H9 (cell line): ENCODE measurements around the gene HIPK2. TPM values are rescaled to one million over a fixed set of nuclear protein-coding genes. Genes with fewer than 3 reads are reported as not detected.

ENCODE experiments used
- DNase-seq: peaks from one replicate; pipeline ENCODE4 v3.0.0-alpha.2; 2017
- H2AFZ ChIP-seq: one replicate; pipeline ENCODE4 v1.6.1; 2013; ENCODE audit warnings: mild to moderate bottlenecking, low read length, control low read depth, moderate library complexity
- H2AK5ac ChIP-seq: 2 replicates; pipeline ENCODE4 v1.6.1; 2013; ENCODE audit warnings: low read length, control low read depth, mixed read lengths; ENCODE audit not compliant: insufficient read length
- H2BK120ac ChIP-seq: one replicate; pipeline ENCODE4 v1.6.1; 2013; ENCODE audit warnings: low read depth, mild to moderate bottlenecking, low read length, control low read depth, inconsistent platforms; ENCODE audit not compliant: poor library complexity, severe bottlenecking
- H2BK12ac ChIP-seq: 2 replicates; pipeline ENCODE4 v1.6.1; 2013; ENCODE audit warnings: low read length, control low read depth, mixed read lengths, low read depth; ENCODE audit not compliant: insufficient read length
- H2BK15ac ChIP-seq: 2 replicates; pipeline ENCODE4 v1.6.1; 2013; ENCODE audit warnings: low read depth, low read length, control low read depth
- H2BK20ac ChIP-seq: one replicate; pipeline ENCODE4 v1.6.1; 2013; ENCODE audit warnings: low read depth, mild to moderate bottlenecking, low read length, control low read depth, inconsistent platforms; ENCODE audit not compliant: poor library complexity, severe bottlenecking
- H2BK5ac ChIP-seq: 2 replicates; pipeline ENCODE4 v1.6.1; 2013; ENCODE audit warnings: low read length, control low read depth, mixed read lengths; ENCODE audit not compliant: insufficient read length
- H3K14ac ChIP-seq: 2 replicates; pipeline ENCODE4 v1.6.1; 2013; ENCODE audit warnings: low read length, control low read depth; ENCODE audit not compliant: insufficient read depth
- H3K18ac ChIP-seq: 2 replicates; pipeline ENCODE4 v1.6.1; 2013; ENCODE audit warnings: low read depth, mild to moderate bottlenecking, mixed read lengths, low read length, control low read depth; ENCODE audit not compliant: insufficient read length
- H3K23ac ChIP-seq: 2 replicates; pipeline ENCODE4 v1.6.1; 2013; ENCODE audit warnings: low read length, control low read depth, mixed read lengths, low read depth; ENCODE audit not compliant: insufficient read length
- H3K23me2 ChIP-seq: 2 replicates; pipeline ENCODE4 v1.6.1; 2013; ENCODE audit warnings: low read depth, mild to moderate bottlenecking, mixed read lengths, low read length, control low read depth; ENCODE audit not compliant: insufficient read length, poor library complexity, severe bottlenecking
- H3K27ac ChIP-seq: 2 replicates; pipeline ENCODE4 v1.5.1; 2013; ENCODE audit warnings: low read length, control low read depth, mixed read lengths, low read depth; ENCODE audit not compliant: insufficient read length
- H3K27me3 ChIP-seq: 2 replicates; pipeline ENCODE4 v1.6.1; 2013; ENCODE audit warnings: low read length, control low read depth, inconsistent platforms; ENCODE audit not compliant: insufficient read depth
- H3K4ac ChIP-seq: 2 replicates; pipeline ENCODE4 v1.6.1; 2013; ENCODE audit warnings: low read depth, mild to moderate bottlenecking, control low read depth, inconsistent platforms, low read length, moderate library complexity
- H3K4me1 ChIP-seq: 2 replicates; pipeline ENCODE4 v1.6.1; 2013; ENCODE audit warnings: low read length, control low read depth, inconsistent platforms; ENCODE audit not compliant: insufficient read depth
- H3K4me2 ChIP-seq: 2 replicates; pipeline ENCODE4 v1.6.1; 2013; ENCODE audit warnings: low read length, control low read depth, mixed read lengths; ENCODE audit not compliant: insufficient read length, insufficient read depth
- H3K56ac ChIP-seq: 2 replicates; pipeline ENCODE4 v1.6.1; 2013; ENCODE audit warnings: low read depth, mild to moderate bottlenecking, mixed read lengths, low read length, control low read depth; ENCODE audit not compliant: insufficient read length
- H3K79me1 ChIP-seq: 2 replicates; pipeline ENCODE4 v1.6.1; 2013; ENCODE audit warnings: low read depth, mild to moderate bottlenecking, moderate library complexity, low read length, control low read depth, inconsistent platforms; ENCODE audit not compliant: insufficient read depth, poor library complexity, severe bottlenecking
- H3K79me2 ChIP-seq: 2 replicates; pipeline ENCODE4 v1.6.1; 2013; ENCODE audit warnings: low read length, control low read depth, inconsistent platforms; ENCODE audit not compliant: insufficient read depth
- H3K9ac ChIP-seq: 2 replicates; pipeline ENCODE4 v1.6.1; 2013; ENCODE audit warnings: low read length, control low read depth, mixed read lengths; ENCODE audit not compliant: insufficient read length; ENCODE audit errors: extremely low read depth
- H3K9me3 ChIP-seq: one replicate; pipeline ENCODE4 v1.6.1; 2013; ENCODE audit warnings: low read depth, low read length, inconsistent platforms; ENCODE audit not compliant: control insufficient read depth
- H3T11ph ChIP-seq: one replicate; pipeline ENCODE4 v1.6.1; 2013; ENCODE audit warnings: mild to moderate bottlenecking, low read length, control low read depth, inconsistent platforms
- H4K20me1 ChIP-seq: one replicate; pipeline ENCODE4 v1.6.1; 2013; ENCODE audit not compliant: control insufficient read depth, insufficient read length, insufficient read depth
- H4K5ac ChIP-seq: 2 replicates; pipeline ENCODE4 v1.6.1; 2013; ENCODE audit warnings: low read depth, mild to moderate bottlenecking, mixed read lengths, low read length, control low read depth; ENCODE audit not compliant: insufficient read length
- H4K8ac ChIP-seq: replicated peaks from 2 replicates; pipeline ENCODE4 v1.6.1; 2013; ENCODE audit warnings: low read length, control low read depth, mixed read lengths, low read depth; ENCODE audit not compliant: insufficient read length
- H4K91ac ChIP-seq: 2 replicates; pipeline ENCODE4 v1.6.1; 2013; ENCODE audit warnings: low read depth, mild to moderate bottlenecking, moderate library complexity, mixed read lengths, low read length, control low read depth; ENCODE audit not compliant: insufficient read length
- H3K27ac Mint-ChIP-seq, 3 experiments: 2 replicates in 2 of 3; 3 replicates in 1 of 3; pipeline ENCODE4 v1.8.0; 2020 to 2021; ENCODE audit warnings: mixed read lengths in 3 of 3, mild to moderate bottlenecking in 1 of 3, moderate library complexity in 1 of 3
- H3K27me3 Mint-ChIP-seq: 2 replicates; pipeline ENCODE4 v1.8.0; 2021; ENCODE audit warnings: low read depth, mild to moderate bottlenecking, moderate library complexity, mixed read lengths
- H3K36me3 Mint-ChIP-seq, 3 experiments: 2 replicates in 2 of 3; 3 replicates in 1 of 3; pipeline ENCODE4 v1.8.0; 2020 to 2021; ENCODE audit warnings: low read depth in 3 of 3, mixed read lengths in 3 of 3; ENCODE audit not compliant: insufficient read depth in 1 of 3
- H3K4me1 Mint-ChIP-seq, 2 experiments: 2 replicates each; pipeline ENCODE4 v1.8.0; 2020; ENCODE audit warnings: mixed read lengths in 2 of 2
- H3K4me3 Mint-ChIP-seq, 2 experiments: 2 replicates in 1 of 2; 3 replicates in 1 of 2; pipeline ENCODE4 v1.8.0; 2020 to 2021; ENCODE audit warnings: mild to moderate bottlenecking in 2 of 2, mixed read lengths in 2 of 2, moderate library complexity in 1 of 2
- H3K9me3 Mint-ChIP-seq, 2 experiments: 2 replicates in 1 of 2; 3 replicates in 1 of 2; pipeline ENCODE4 v1.8.0; 2020; ENCODE audit warnings: mild to moderate bottlenecking in 2 of 2, mixed read lengths in 2 of 2, moderate library complexity in 1 of 2
- WGBS: extraction: QIAGEN DNeasy Blood & Tissue Kit; methylation state at CpG from one replicate; pipeline ENCODE4 v1.1.7; 2013; ENCODE audit warnings: missing lambda C conversion rate, low lambda C conversion rate, mixed read lengths; ENCODE audit not compliant: insufficient read length; ENCODE audit errors: extremely low coverage; 5-methylcytosine and 5-hydroxymethylcytosine counted together
- total RNA-seq: library from RNA; stranded (reverse); gene quantifications from 2 replicates; pipeline ENCODE4 v1.2.1, GENCODE V29; 2021
- TF ChIP-seq, protein P1 (sequence below): fragments of 200-600 bp; sonication (generic); conservative IDR thresholded peaks from 3 replicates; pipeline ENCODE4 v1.8.0; 2021; ENCODE audit warnings: antibody characterized with exemption, mild to moderate bottlenecking

The HIPK2 gene
- total RNA-seq, 1 experiment from 2014 or later, result 21.9 TPM

DNA sequence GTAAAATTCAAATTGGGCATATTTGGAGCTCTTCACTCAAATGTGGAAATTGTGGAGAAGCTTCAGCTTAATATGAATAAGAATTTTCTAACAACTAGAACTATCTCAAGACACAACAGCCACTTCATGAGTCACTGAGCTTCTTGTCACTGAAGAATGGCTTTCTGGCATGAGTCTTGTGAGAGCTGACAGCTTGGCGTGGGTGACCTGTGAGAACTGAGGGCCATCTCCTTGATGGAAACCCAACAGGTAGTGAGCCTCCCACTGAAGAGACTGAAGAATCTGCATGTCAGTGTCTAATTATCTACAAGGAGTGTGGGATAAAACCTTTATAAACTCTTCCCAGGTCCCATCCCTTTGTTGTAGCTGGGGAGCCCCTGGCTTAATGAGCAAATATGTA, 188.3 kb downstream of the HIPK2 start:
- Histone ChIP-seq H2BK120ac (no peak overlapping the region), H3K27ac (no peak overlapping the region), H2BK15ac (no peak overlapping the region), H3K4me2 (no peak overlapping the region), H2BK5ac (no peak overlapping the region), H4K8ac (no peak overlapping the region), H3K23me2 (no peaks in the 10 kb centered on the region), H2BK20ac (no peak overlapping the region), H2AK5ac (no peak overlapping the region), H3K18ac (no peak overlapping the region), H3K56ac (no peak overlapping the region), H3K9me3 (no peaks in the 10 kb centered on the region), H3K14ac (no peak overlapping the region), H4K5ac (no peak overlapping the region), H3K79me2 (no peaks in the 10 kb centered on the region), H2AFZ (no peak overlapping the region), H3K4ac (no peak overlapping the region), H3K79me1 (no peaks in the 10 kb centered on the region), H3K4me1 (no peaks in the 10 kb centered on the region), H3K9ac (no peak overlapping the region), H3T11ph (no peak overlapping the region), H3K23ac (no peak overlapping the region), H4K91ac (no peak overlapping the region), H3K27me3 (no peaks in the 10 kb centered on the region), H2BK12ac (no peak overlapping the region), H4K20me1 (no peaks in the 10 kb centered on the region)
- Mint-ChIP-seq H3K36me3 (peaks cover 0 to 10% (median 6%) of the 10 kb centered on the region in 3 experiments; a peak in 4 of 7 replicates), H3K27me3 (no peaks in the 10 kb centered on the region), H3K4me1 (peaks cover 3 to 10% of the 10 kb centered on the region in 2 experiments), H3K4me3 (no peak overlapping the region), H3K27ac (no peak overlapping the region), H3K9me3 (no peaks in the 10 kb centered on the region)
- WGBS, result no CpG with 5 or more reads among the region's 1 CpG
- TF ChIP-seq, protein P1, sequence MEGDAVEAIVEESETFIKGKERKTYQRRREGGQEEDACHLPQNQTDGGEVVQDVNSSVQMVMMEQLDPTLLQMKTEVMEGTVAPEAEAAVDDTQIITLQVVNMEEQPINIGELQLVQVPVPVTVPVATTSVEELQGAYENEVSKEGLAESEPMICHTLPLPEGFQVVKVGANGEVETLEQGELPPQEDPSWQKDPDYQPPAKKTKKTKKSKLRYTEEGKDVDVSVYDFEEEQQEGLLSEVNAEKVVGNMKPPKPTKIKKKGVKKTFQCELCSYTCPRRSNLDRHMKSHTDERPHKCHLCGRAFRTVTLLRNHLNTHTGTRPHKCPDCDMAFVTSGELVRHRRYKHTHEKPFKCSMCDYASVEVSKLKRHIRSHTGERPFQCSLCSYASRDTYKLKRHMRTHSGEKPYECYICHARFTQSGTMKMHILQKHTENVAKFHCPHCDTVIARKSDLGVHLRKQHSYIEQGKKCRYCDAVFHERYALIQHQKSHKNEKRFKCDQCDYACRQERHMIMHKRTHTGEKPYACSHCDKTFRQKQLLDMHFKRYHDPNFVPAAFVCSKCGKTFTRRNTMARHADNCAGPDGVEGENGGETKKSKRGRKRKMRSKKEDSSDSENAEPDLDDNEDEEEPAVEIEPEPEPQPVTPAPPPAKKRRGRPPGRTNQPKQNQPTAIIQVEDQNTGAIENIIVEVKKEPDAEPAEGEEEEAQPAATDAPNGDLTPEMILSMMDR, result no peak
- no peak for DNase-seq
